PC-9 (cell line): Measurements from ENCODE around the gene DHRS7B. TPM values are rescaled to one million over a fixed set of nuclear protein-coding genes. Genes with fewer than 3 reads are reported as not detected.

Experiments
- BruUV-seq: library from RNA; stranded (reverse); fragments of 400-500 nt; replicated peaks from 2 replicates; lab custom pipeline; 2021; lab: Mats Ljungman, UMichigan
- CTCF ChIA-PET: fragments of 300-600 bp; sonication (Branson Sonifier 250); formaldehyde crosslinking; loops from one replicate; lab custom pipeline; 2022; ENCODE audit warnings: antibody characterized with exemption; lab: Charles Lee
- POLR2A ChIA-PET: fragments of 300-600 bp; sonication (Branson Sonifier 250); formaldehyde crosslinking; loops from one replicate; lab custom pipeline; 2022; ENCODE audit warnings: antibody characterized with exemption; ENCODE audit not compliant: unreplicated experiment; lab: Charles Lee
- DNase-seq, 2 experiments: peaks; one replicate each; pipeline versions ENCODE4 v3.0.0 to v3.0.0-alpha.2; 2015 to 2022; ENCODE audit warnings: mixed read lengths in 1 of 2
- H2AFZ ChIP-seq: fragments of 200-600 bp; sonication (generic); 2 replicates; pipeline ENCODE4 v1.8.1; 2017; ENCODE audit warnings: antibody characterized with exemption
- H3F3A ChIP-seq: fragments of 200-600 bp; sonication (generic); 2 replicates; pipeline ENCODE4 v1.8.1; 2017; ENCODE audit warnings: antibody characterized with exemption, mild to moderate bottlenecking, low read depth; ENCODE audit not compliant: insufficient read depth
- H3K27ac ChIP-seq: fragments of 200-600 bp; sonication (generic); 2 replicates; pipeline ENCODE4 v1.6.1; 2016; ENCODE audit warnings: mixed run types
- H3K27me3 ChIP-seq: fragments of 200-600 bp; sonication (generic); 2 replicates; pipeline ENCODE4 v1.6.1; 2016; ENCODE audit warnings: low read depth, mixed run types; ENCODE audit not compliant: insufficient read depth
- H3K36me3 ChIP-seq: fragments of 200-600 bp; sonication (generic); 2 replicates; pipeline ENCODE4 v1.6.1; 2016; ENCODE audit warnings: low read depth, mixed run types
- H3K4me1 ChIP-seq: fragments of 200-600 bp; sonication (generic); replicated peaks from 2 replicates; pipeline ENCODE4 v1.6.1; 2016; ENCODE audit warnings: mixed run types; ENCODE audit not compliant: insufficient read depth
- H3K4me2 ChIP-seq: fragments of 200-600 bp; sonication (generic); 2 replicates; pipeline ENCODE4 v1.6.1; 2017; ENCODE audit warnings: mixed run types
- H3K4me3 ChIP-seq: fragments of 200-600 bp; sonication (generic); 2 replicates; pipeline ENCODE4 v1.6.1; 2016; ENCODE audit warnings: mixed run types
- H3K79me2 ChIP-seq: fragments of 200-600 bp; sonication (generic); 2 replicates; pipeline ENCODE4 v1.6.1; 2017; ENCODE audit warnings: low read depth, mixed run types
- H3K9me2 ChIP-seq: fragments of 200-600 bp; sonication (generic); 2 replicates; pipeline ENCODE4 v1.8.1; 2017; ENCODE audit warnings: mild to moderate bottlenecking; ENCODE audit not compliant: insufficient read depth
- H3K9me3 ChIP-seq: fragments of 200-600 bp; sonication (generic); 2 replicates; pipeline ENCODE4 v1.8.1; 2016; ENCODE audit warnings: low read depth; ENCODE audit not compliant: insufficient read depth
- H4K20me1 ChIP-seq: fragments of 200-600 bp; sonication (generic); 2 replicates; pipeline ENCODE4 v1.8.1; 2017; ENCODE audit not compliant: insufficient read depth
- EZH2 ChIP-seq: fragments of 200-600 bp; sonication (generic); IDR thresholded peaks from 2 replicates; pipeline ENCODE4 v1.8.0; 2017; ENCODE audit warnings: antibody characterized with exemption, low read depth
- intact Hi-C: fragments of 100-400 bp; cut with micrococcal nuclease; formaldehyde crosslinking; loops from one replicate; pipeline ENCODE4 v1.10.0; 2022; ENCODE audit not compliant: unreplicated experiment
- total RNA-seq: library from RNA; stranded (reverse); gene quantifications from 2 replicates; pipeline ENCODE4 v1.2.3, GENCODE V29; 2021
- TF ChIP-seq, protein P1 (sequence below): fragments of 200-600 bp; sonication (generic); conservative IDR thresholded peaks from 2 replicates; pipeline ENCODE4 v1.6.1; 2017; ENCODE audit warnings: mixed run types, antibody characterized with exemption, mild to moderate bottlenecking, moderate library complexity

Gene DHRS7B
- total RNA-seq, 1 experiment from 2014 or later = 27.9 TPM

DNA sequence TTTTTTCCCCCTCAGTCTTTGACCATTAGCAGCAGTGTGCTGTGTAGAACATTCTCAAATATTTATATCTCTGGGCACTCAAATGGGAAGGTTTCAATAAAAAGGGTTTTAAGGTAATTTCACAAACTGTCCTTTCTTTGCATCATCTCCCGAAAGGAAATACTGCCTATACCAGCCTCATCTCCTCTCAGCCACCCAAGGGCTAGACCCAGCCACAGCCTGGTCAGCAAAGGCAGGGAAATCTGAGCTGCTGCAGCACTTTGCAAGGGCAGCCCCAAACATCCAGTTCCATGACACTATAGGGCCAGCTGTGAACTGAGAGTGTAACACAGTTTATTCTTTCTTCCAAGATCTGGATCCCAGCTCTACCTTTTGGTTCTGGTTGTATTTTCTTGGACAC is 58.3 kb downstream of the DHRS7B start:
- no peaks in the 10 kb centered on the region for H3K27me3 ChIP-seq
- H3K4me2 ChIP-seq = no peak overlapping the region
- ChIA-PET CTCF (no interaction called here), POLR2A (no interaction called here)
- H3K4me3 ChIP-seq = no peak overlapping the region
- no peak overlapping the region for H3K27ac ChIP-seq
- no peaks in the 10 kb centered on the region for H4K20me1 ChIP-seq
- H3K36me3 ChIP-seq = no peaks in the 10 kb centered on the region
- H2AFZ ChIP-seq = no peak overlapping the region
- no peaks in the 10 kb centered on the region for H3K4me1 ChIP-seq
- no TSS peak for BruUV-seq
- H3K9me3 ChIP-seq = no peaks in the 10 kb centered on the region
- intact Hi-C loops = no loop called here
- H3K79me2 ChIP-seq = no peaks in the 10 kb centered on the region
- DNase-seq = no peak
- no peaks in the 10 kb centered on the region for H3K9me2 ChIP-seq
- no peak for TF ChIP-seq EZH2
- TF ChIP-seq, protein P1, sequence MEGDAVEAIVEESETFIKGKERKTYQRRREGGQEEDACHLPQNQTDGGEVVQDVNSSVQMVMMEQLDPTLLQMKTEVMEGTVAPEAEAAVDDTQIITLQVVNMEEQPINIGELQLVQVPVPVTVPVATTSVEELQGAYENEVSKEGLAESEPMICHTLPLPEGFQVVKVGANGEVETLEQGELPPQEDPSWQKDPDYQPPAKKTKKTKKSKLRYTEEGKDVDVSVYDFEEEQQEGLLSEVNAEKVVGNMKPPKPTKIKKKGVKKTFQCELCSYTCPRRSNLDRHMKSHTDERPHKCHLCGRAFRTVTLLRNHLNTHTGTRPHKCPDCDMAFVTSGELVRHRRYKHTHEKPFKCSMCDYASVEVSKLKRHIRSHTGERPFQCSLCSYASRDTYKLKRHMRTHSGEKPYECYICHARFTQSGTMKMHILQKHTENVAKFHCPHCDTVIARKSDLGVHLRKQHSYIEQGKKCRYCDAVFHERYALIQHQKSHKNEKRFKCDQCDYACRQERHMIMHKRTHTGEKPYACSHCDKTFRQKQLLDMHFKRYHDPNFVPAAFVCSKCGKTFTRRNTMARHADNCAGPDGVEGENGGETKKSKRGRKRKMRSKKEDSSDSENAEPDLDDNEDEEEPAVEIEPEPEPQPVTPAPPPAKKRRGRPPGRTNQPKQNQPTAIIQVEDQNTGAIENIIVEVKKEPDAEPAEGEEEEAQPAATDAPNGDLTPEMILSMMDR = no peak
- no peaks in the 10 kb centered on the region for H3F3A ChIP-seq

- no peaks in the 10 kb centered on the region for H3K4me1 ChIP-seq
- no peak overlapping the region for H3K27ac ChIP-seq
- no peak overlapping the region for H2AFZ ChIP-seq
- no peaks in the 10 kb centered on the region for H3K9me2 ChIP-seq
- H3K4me3 ChIP-seq = no peak overlapping the region
- H3K79me2 ChIP-seq = no peaks in the 10 kb centered on the region
- DNase-seq = no peak
- no peak overlapping the region for H3K4me2 ChIP-seq
- no peaks in the 10 kb centered on the region for H3K9me3 ChIP-seq
- no peak for TF ChIP-seq EZH2
- TF ChIP-seq, protein P1 = no peak
- no TSS peak for BruUV-seq
- CTCF ChIA-PET = no interaction called here
- H3K27me3 ChIP-seq = no peaks in the 10 kb centered on the region
- intact Hi-C loops = no loop called here
- H3K36me3 ChIP-seq = no peaks in the 10 kb centered on the region
- POLR2A ChIA-PET = no interaction called here
- no peaks in the 10 kb centered on the region for H4K20me1 ChIP-seq
- no peaks in the 10 kb centered on the region for H3F3A ChIP-seq
These were observed 59.8 kb downstream of the DHRS7B start for GRCh38 chr17:21186399-21187187.

DNA sequence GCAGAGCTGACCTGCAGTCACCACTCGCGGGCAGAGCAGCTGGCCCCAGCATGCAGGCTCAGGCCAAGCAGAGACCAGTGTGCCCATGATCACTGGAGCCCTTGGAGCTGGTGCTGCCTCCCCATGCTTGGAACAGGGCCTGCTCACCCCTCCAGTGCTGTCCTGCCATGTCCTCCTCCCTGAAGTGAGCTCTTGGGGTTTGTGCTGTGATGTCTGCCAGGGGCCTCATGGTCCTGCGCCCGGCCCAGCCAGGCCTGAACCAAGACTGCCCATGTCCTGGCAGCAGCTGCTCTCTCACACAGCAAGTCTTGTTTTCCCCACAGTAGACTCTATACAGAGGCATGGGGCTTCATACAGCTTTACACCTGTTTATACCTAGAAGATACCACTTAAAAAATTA is 62.6 kb downstream of the DHRS7B start:
- ChIA-PET POLR2A (no interaction called here), CTCF (no interaction called here)
- no peaks in the 10 kb centered on the region for H3F3A ChIP-seq
- no peaks in the 10 kb centered on the region for H3K79me2 ChIP-seq
- no peak overlapping the region for H3K4me3 ChIP-seq
- no peaks in the 10 kb centered on the region for H3K4me1 ChIP-seq
- no peak overlapping the region for H2AFZ ChIP-seq
- H3K4me2 ChIP-seq = no peak overlapping the region
- no peaks in the 10 kb centered on the region for H4K20me1 ChIP-seq
- no peaks in the 10 kb centered on the region for H3K9me3 ChIP-seq
- no TSS peak for BruUV-seq
- H3K9me2 ChIP-seq = no peaks in the 10 kb centered on the region
- intact Hi-C loops = no loop called here
- TF ChIP-seq, protein P1 = no peak
- TF ChIP-seq EZH2 = no peak
- no peak overlapping the region for H3K27ac ChIP-seq
- no peak for DNase-seq
- no peaks in the 10 kb centered on the region for H3K36me3 ChIP-seq
- no peaks in the 10 kb centered on the region for H3K27me3 ChIP-seq
